ENCODE measurements around the gene KNOP1. TPM values are rescaled to one million over a fixed set of nuclear protein-coding genes. Genes with fewer than 3 reads are reported as not detected.

Gene KNOP1, protein sequence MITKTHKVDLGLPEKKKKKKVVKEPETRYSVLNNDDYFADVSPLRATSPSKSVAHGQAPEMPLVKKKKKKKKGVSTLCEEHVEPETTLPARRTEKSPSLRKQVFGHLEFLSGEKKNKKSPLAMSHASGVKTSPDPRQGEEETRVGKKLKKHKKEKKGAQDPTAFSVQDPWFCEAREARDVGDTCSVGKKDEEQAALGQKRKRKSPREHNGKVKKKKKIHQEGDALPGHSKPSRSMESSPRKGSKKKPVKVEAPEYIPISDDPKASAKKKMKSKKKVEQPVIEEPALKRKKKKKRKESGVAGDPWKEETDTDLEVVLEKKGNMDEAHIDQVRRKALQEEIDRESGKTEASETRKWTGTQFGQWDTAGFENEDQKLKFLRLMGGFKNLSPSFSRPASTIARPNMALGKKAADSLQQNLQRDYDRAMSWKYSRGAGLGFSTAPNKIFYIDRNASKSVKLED
- total RNA-seq (2016; rRNA removed; fragmentation: Illumina TruSeq; extraction: Trizol): 57.5 and 80.3 TPM in 2 replicates
- total RNA-seq (2016; cell fraction: cytosol; rRNA removed; fragmentation: Illumina TruSeq; extraction: Trizol; ENCODE audit: low read depth): 13.0 and 17.5 TPM in 2 replicates
- 60.4 and 77.7 TPM in 2 replicates for total RNA-seq (2016; cell fraction: insoluble cytoplasmic fraction; rRNA removed; fragmentation: Illumina TruSeq; extraction: Trizol)
- total RNA-seq (2016; cell fraction: membrane; rRNA removed; fragmentation: Illumina TruSeq; extraction: Trizol): 17.7 and 21.4 TPM in 2 replicates
- total RNA-seq (2016; cell fraction: nucleus; rRNA removed; fragmentation: Illumina TruSeq; extraction: Trizol): 37.8 and 39.8 TPM in 2 replicates
- 20.6 and 21.2 TPM in 2 replicates for polyA plus RNA-seq (2011; rRNA removed)
- polyA plus RNA-seq (2011; cell fraction: cytosol; rRNA removed): 11.3 and 14.9 TPM in 2 replicates
- polyA plus RNA-seq (2011; cell fraction: nucleus; rRNA removed): 9.1 and 11.2 TPM in 2 replicates
- 34.8 and 37.7 TPM in 2 replicates for polyA plus RNA-seq (2012)
- polyA plus RNA-seq (2016; cell fraction: cytosol; fragmentation: Illumina TruSeq; extraction: Trizol; ENCODE audit: low read depth): 4.9 and 5.2 TPM in 2 replicates
- polyA plus RNA-seq (2016; cell fraction: insoluble cytoplasmic fraction; fragmentation: Illumina TruSeq; extraction: Trizol; ENCODE audit: low read depth): 78.5 and 79.9 TPM in 2 replicates
- 9.0 and 11.9 TPM in 2 replicates for polyA plus RNA-seq (2016; cell fraction: membrane; fragmentation: Illumina TruSeq; extraction: Trizol; ENCODE audit: low read depth)
- 45.4 and 46.8 TPM in 2 replicates for polyA plus RNA-seq (2016; cell fraction: nucleus; fragmentation: Illumina TruSeq; extraction: Trizol; ENCODE audit: insufficient read depth, low read depth)
- 13.7 and 26.8 TPM in 2 replicates for polyA minus RNA-seq (2011; rRNA and poly(A)+ RNA removed; ENCODE audit: low replicate concordance)
- 6.0 and 8.2 TPM in 2 replicates for polyA minus RNA-seq (2011; cell fraction: cytosol; rRNA and poly(A)+ RNA removed)
- polyA minus RNA-seq (2011; cell fraction: nucleus; rRNA and poly(A)+ RNA removed): 29.0 and 29.1 TPM in 2 replicates
- Bru-seq, nascent RNA: percentile 84 among the genes with signal in this experiment
- BruChase-seq, experiment 1, labeled RNA remaining after a 6-hour chase: percentile 84 among the genes with signal in this experiment
- BruChase-seq, experiment 2, labeled RNA remaining after a 2-hour chase: percentile 87 among the genes with signal in this experiment
- long read RNA-seq, experiment 1, full-length matches to known transcripts: 6 of 53 reads
- long read RNA-seq, experiment 1, partial matches to known transcripts: 36 of 53 reads
- long read RNA-seq, experiment 1, other reads (novel, unspliced or antisense): 11 of 53 reads
- long read RNA-seq, experiment 2, full-length matches to known transcripts: 10 of 61 reads
- long read RNA-seq, experiment 2, partial matches to known transcripts: 25 of 61 reads
- long read RNA-seq, experiment 2, other reads (novel, unspliced or antisense): 26 of 61 reads

DNA sequence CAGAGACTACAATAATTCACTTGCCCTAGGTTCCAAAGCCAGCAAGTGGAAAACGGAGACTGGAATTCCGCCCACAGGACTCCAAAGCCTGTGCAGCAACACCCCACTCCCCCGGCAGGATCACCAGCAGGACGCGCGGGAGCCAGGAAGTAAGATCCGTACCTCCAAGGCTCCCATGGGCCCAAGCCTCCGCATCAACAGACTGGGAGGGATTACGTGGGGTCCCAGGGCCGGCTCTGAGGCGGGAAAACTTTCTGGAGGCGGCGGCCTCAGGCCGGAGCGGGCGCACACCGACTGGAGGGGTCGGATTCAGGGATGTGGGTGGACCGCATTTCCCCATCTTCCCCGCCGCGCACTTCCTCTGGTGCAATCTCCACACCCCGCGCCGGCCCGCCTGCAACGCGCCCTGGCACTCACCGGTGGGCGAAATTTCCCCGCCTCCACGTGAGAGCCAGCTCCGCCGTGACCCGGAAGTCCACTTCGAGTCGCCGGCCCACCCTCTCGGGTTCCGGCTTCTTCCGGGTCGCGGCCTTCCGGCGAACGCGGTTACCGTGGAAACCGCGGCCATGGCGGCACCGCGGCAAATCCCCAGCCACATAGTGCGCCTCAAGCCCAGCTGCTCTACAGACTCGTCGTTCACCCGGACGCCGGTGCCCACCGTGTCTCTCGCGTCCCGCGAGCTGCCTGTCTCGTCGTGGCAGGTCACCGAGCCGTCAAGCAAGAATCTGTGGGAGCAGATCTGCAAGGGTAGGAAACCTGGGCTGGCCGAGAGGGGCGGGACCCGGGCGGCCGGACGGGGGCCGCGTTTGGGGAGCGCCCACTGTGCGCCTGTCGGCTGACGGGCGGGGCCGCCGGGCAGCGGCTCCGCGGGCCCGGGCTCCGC is at the start of gene KNOP1, which contains the start of gene IQCK:
Gene KNOP1, minus strand, starts transcription at position 487 of the 883 bp plus-strand sequence. CDS start 3,192 bp downstream, outside the sequence.
Gene IQCK, plus strand, starts transcription at position 531 of the 883 bp plus-strand sequence. Its CDS starts 36 bp downstream, at position 567.
- peak; percentile 21 for FAIRE-seq
- Histone ChIP-seq H2AFZ (ENCODE audit: low read length) (peak within 1 kb of the TSS; percentile 98), H3K9me3 (ENCODE audit: low read length) (no peaks in the 10 kb centered on the region), H3K4me1 (ENCODE audit: insufficient read depth, low read length) (peaks cover 27% of the 10 kb centered on the region), H3K9ac (ENCODE audit: insufficient read depth, low read depth, low read length) (peak within 1 kb of the TSS; percentile 79), H4K20me1 (ENCODE audit: insufficient read depth, low read length) (no peaks in the 10 kb centered on the region), H3K27ac (ENCODE audit: extremely low read length, insufficient read depth, low read length) (peak within 1 kb of the TSS; percentile 74), H3K79me2 (ENCODE audit: insufficient read depth, low read length) (peaks cover 30% of the 10 kb centered on the region), H3K27me3 (ENCODE audit: control insufficient read depth in 1 of 2, insufficient read depth in 2 of 2, low read length in 2 of 2) (no peaks in the 10 kb centered on the region; a peak in 1 of 5 replicates), H3K4me2 (ENCODE audit: low read depth, low read length) (peak within 1 kb of the TSS; percentile 98), H3K36me3 (replicated peaks in 1 of 2; ENCODE audit: control insufficient read depth in 1 of 2, insufficient read depth in 2 of 2, low read length in 2 of 2) (peaks cover 9 to 15% of the 10 kb centered on the region in 2 experiments), H3K4me3 (replicated peaks in 1 of 3; ENCODE audit: insufficient read depth in 1 of 3, low read depth in 2 of 3, low read length in 3 of 3) (peak within 1 kb of the TSS; percentile 74 to 98 (median 98))
- CTCF ChIA-PET (ENCODE audit: low intra/inter-chr PET ratio, low total read pairs): no interaction called here
- ATAC-seq: peak; percentile 94
- intact Hi-C loops (cut with micrococcal nuclease; ENCODE audit: unreplicated experiment) (loop anchor here (5.0 kb wide), 2 partner anchors 34 to 169 kb away; no protein-coding TSS in a partner anchor), in situ Hi-C loops (cut with HindIII; ENCODE audit: extremely low pct_ligation_motif_present, low pct_unique_long_range_greater_than_20kb) (loop anchor here (5.0 kb wide), 1 partner anchor 169 kb away; no protein-coding TSS in a partner anchor)
- DNase-seq (ENCODE audit: low spot score): peak; percentile 92
- BruUV-seq (replicated peaks): TSS peak; percentile 61
- 0% methylated on average over 63 of the region's 88 CpGs for WGBS (ENCODE audit: low lambda C conversion rate)
- POLR2A ChIA-PET: interaction anchor here (0.8 to 2.3 kb wide), 10 partner anchors 11 to 163 kb away, joined by 3 to 12 read pairs (median 4); partner anchors contain the start of gene VPS35L
- TF ChIP-seq TOE1 (CRISPR knock-in tag; IDR thresholded peaks at IDR 0.05) (peak; percentile 42; the same call in 1 of the 2 replicates), DPF2 (CRISPR knock-in tag; IDR thresholded peaks at IDR 0.05; ENCODE audit: borderline replicate concordance, low read depth) (peak; percentile 67; the same call in 1 of the 2 replicates), ZSCAN30 (CRISPR knock-in tag; IDR thresholded peaks at IDR 0.05) (no peak), SP2 (CRISPR knock-in tag; IDR thresholded peaks at IDR 0.05) (peak; percentile 82), MXI1 (IDR thresholded peaks at IDR 0.05; ENCODE audit: borderline replicate concordance, low read depth, low read length) (peak; percentile 100), HOXA7 (CRISPR knock-in tag; IDR thresholded peaks at IDR 0.05) (no peak), HNRNPH1 (optimal IDR thresholded peaks at IDR 0.05; ENCODE audit: low read depth, low read length) (no peak), CAMTA2 (CRISPR knock-in tag; IDR thresholded peaks at IDR 0.05; ENCODE audit: borderline replicate concordance) (peak; percentile 96; the same call in 1 of the 2 replicates), SCMH1 (CRISPR knock-in tag; IDR thresholded peaks at IDR 0.05; ENCODE audit: borderline replicate concordance) (no peak), MED1 (CRISPR knock-in tag; IDR thresholded peaks at IDR 0.05) (peak; percentile 62), IKZF4 (CRISPR knock-in tag; IDR thresholded peaks at IDR 0.05; ENCODE audit: borderline replicate concordance, low read depth, not compliant biosample characterization) (peak; percentile 87), YEATS2 (CRISPR knock-in tag; IDR thresholded peaks at IDR 0.05; ENCODE audit: borderline replicate concordance) (peak; percentile 98)
- TF ChIP-seq, protein P1, sequence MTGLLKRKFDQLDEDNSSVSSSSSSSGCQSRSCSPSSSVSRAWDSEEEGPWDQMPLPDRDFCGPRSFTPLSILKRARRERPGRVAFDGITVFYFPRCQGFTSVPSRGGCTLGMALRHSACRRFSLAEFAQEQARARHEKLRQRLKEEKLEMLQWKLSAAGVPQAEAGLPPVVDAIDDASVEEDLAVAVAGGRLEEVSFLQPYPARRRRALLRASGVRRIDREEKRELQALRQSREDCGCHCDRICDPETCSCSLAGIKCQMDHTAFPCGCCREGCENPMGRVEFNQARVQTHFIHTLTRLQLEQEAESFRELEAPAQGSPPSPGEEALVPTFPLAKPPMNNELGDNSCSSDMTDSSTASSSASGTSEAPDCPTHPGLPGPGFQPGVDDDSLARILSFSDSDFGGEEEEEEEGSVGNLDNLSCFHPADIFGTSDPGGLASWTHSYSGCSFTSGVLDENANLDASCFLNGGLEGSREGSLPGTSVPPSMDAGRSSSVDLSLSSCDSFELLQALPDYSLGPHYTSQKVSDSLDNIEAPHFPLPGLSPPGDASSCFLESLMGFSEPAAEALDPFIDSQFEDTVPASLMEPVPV (CRISPR knock-in tag; IDR thresholded peaks at IDR 0.05): peak; percentile 87; the same call in 1 of the 2 replicates

All from HepG2 (cell line).